Measurements from ENCODE around the gene ST3GAL3. TPM values are rescaled to one million over a fixed set of nuclear protein-coding genes. Genes with fewer than 3 reads are reported as not detected.
"Not testable (repeated sequence)": the region's sequence is repeated elsewhere in the genome, so short reads cannot be mapped to it uniquely, and the experiment has no call there.

Gene ST3GAL3
- polyA plus RNA-seq, 3 donors = 21.0 to 25.4 (median 22.9) TPM

- DNase-seq (ENCODE audit: extremely low read depth in 1 of 11, low read depth in 9 of 11, low spot score in 4 of 11) = not testable (repeated sequence)
Measured at GRCh38 chr1:43833902-43834279, 126.6 kb downstream of the ST3GAL3 start.

- no peak for DNase-seq (ENCODE audit: extremely low read depth in 1 of 11, low read depth in 9 of 11, low spot score in 4 of 11)
Measured at GRCh38 chr1:43834280-43835081, 127.1 kb downstream of the ST3GAL3 start.

DNA sequence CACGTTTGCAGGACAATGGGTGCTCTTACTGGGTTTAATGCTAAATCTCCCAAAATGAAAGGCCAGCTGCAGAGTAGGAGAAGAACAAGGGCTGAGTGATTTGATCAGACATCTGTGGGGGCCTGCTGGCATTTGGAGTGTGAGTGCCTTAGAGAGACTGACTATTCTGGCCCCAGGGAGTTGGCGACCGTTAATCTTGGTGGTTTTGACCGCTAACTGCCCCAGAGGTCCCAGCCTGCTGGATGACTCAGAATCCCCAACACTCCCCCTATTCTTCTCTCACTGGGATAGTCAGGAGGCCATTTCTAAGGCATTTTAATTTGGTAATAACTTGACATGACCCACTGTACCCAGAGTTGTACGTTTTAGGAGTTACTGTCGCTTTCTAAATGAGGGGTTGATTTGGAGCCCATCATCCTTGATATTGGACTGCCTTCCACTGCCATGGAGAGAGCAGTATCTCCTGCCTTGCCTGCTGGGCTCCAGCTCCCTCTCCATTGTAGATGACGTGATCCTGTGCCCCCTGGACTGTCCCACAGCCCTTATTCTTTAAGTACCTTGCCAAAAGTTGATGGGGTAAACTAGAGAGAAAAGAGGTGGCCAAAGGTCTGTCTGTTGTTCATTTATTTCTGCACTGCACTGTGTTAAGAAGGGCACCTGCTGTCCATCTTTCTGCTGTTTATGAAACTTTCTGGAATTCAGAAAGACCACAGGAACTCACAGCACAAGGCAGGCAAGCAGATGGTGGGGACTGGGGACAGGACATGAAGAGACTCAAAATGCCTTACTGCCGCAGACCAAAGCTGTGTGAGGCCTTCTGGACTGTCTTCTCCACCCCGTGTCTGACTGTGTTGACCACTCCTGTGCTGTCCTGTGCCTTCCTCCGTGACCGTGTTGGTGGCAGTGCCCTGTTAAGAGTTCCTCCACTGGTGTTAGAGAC, 128.0 kb downstream of the ST3GAL3 start:
- no peak for DNase-seq (ENCODE audit: extremely low read depth in 1 of 11, low read depth in 9 of 11, low spot score in 4 of 11)

GRCh38 chr1:43836267-43836951, 129.1 kb downstream of the ST3GAL3 start:
- DNase-seq (ENCODE audit: extremely low read depth in 1 of 11, low read depth in 9 of 11, low spot score in 4 of 11) = peak in 10 of 11 donors; percentile 13 to 62 (median 39)

DNA sequence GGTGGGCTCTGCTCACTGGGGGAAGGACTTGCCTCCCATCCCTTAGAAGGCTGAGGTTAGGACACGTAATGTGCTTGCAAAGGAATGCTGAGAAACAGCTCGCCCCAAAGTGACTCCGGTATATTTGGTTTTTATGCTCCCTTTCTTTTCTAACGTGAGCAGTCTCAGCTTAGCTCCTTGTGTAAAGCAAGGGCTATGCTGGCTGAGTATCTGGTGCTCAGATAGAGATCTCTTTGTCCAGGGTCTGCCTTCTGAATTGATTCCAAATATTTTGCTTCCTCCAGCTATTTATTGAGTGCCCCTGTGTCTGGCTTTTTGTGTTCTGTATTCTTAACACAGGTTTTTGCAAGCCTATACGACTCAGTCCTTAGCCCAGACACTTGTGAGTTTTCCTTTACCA, 131.7 kb downstream of the ST3GAL3 start:
- DNase-seq (ENCODE audit: extremely low read depth in 1 of 11, low read depth in 9 of 11, low spot score in 4 of 11) = no peak

DNA sequence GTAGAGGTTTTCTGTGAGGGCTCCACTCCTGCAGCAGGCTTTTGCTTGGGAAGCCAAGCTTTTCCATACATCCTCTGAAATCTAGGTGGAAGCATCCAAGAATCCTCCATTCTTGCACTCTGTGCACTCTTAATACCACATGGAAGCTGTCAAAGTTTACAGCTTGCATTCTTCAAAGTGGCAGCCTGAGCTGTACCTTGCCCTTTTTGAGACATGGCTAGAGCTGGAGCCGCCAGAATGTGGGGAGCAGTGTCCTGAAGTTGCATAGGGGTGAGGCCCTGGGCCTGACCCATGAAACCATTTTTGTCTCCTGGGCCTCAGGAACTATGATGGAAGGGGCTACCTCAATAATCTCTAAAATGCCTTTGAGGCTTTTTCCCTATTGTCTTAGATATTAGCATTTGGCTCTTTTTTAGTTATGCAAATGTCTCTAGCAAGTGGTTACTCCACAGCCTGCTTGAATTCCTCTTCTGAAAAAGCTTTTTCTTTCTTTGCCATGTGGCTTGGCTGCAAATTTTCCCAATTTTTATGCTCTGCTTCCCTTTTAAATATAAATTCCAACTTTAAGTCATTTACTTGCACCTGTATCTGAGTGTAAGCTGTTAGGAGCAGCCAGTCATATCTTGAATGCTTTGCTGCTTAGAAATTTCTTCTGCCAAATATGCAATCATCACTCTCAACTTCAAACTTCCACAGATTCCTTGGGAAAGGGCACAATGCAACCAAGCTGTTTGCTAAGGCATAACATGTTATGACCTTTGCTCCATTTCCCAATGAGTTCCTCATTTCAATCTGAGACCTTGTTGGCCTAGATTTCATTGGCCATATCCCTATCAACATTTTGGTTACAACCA, 134.2 kb downstream of the ST3GAL3 start:
- no peak for DNase-seq (ENCODE audit: extremely low read depth in 1 of 11, low read depth in 9 of 11, low spot score in 4 of 11)

- DNase-seq (ENCODE audit: extremely low read depth in 1 of 11, low read depth in 9 of 11, low spot score in 4 of 11) = no peak
Measured at GRCh38 chr1:43842175-43842498, 134.8 kb downstream of the ST3GAL3 start.

- no peak for DNase-seq (ENCODE audit: extremely low read depth in 1 of 11, low read depth in 9 of 11, low spot score in 4 of 11)
Measured at GRCh38 chr1:43843684-43844083, 136.3 kb downstream of the ST3GAL3 start.

GRCh38 chr1:43844114-43844513, 136.8 kb downstream of the ST3GAL3 start:
- DNase-seq (ENCODE audit: extremely low read depth in 1 of 11, low read depth in 9 of 11, low spot score in 4 of 11) = no peak

GRCh38 chr1:43847290-43847689, 140.0 kb downstream of the ST3GAL3 start:
- DNase-seq (ENCODE audit: extremely low read depth in 1 of 11, low read depth in 9 of 11, low spot score in 4 of 11) = no peak

DNA sequence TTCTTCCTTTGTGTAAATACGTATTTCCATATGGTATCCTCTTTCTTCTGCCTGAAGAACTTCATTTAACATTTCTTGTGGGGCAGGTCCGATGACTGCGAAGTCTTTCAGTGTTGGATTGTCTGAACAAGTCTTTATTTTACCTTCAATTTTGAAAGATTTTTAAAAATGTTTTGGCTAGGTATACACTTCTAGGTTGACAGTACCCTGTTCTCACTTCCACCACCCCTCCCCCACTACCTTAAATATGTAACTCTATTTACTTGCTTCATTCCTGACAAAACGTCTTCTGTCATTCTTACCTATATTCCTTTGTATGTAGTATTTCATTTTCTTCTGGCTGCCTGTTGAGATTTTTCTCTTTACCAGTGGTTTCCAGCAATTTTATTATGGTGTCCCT, 140.5 kb downstream of the ST3GAL3 start:
- no peak for DNase-seq (ENCODE audit: extremely low read depth in 1 of 11, low read depth in 9 of 11, low spot score in 4 of 11)

DNA sequence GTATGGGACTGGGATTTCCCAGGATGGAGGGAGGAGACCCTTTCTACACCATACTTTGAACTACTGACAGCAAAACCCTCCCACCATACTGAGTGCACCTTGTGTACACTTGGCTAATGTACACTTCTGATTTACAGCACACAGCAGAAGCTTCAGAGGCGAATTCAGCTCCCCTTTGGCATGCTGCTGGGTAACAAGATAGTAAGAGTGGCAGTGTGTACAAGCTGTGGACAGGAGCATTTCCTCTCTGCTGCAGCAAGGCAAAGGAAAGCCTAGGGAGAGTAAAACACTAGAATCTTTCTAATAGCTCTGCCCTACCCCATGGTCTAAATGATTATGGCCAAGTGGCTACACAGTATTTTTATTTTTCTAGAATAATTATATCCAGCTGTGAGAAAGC, 142.3 kb downstream of the ST3GAL3 start:
- no peak for DNase-seq (ENCODE audit: extremely low read depth in 1 of 11, low read depth in 9 of 11, low spot score in 4 of 11)

DNA sequence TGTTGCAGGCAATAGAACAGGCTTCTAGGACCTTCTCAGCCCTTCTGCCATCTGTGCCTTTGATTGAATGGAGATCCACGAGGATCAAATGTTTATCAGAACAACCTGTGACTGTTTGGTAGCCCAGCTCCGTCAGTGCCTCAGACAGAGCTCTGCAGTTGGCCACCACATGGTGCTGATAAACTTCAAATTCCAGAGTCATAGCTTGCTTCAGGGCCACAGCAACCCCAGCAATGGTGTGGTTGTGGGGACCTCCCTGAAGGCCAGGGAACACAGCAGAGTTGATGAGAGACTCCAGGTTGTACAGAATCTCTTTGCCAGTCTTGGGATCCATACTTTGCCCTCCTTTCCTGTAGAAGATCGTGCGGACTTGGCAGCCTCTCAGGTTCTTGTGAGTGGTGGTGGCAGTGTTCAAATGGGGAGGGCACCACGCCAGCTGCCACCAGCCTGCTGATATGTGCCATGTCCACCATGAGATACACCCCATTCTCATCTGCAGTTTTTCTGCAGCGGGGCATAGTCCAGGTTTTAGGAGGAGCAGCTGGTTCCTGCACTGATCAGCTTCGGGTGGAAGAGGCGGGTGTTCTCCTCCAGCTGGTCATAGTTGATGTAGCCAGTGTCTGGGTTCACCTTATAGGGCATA, 143.4 kb downstream of the ST3GAL3 start:
- DNase-seq (ENCODE audit: extremely low read depth in 1 of 11, low read depth in 9 of 11, low spot score in 4 of 11) = no peak

DNA sequence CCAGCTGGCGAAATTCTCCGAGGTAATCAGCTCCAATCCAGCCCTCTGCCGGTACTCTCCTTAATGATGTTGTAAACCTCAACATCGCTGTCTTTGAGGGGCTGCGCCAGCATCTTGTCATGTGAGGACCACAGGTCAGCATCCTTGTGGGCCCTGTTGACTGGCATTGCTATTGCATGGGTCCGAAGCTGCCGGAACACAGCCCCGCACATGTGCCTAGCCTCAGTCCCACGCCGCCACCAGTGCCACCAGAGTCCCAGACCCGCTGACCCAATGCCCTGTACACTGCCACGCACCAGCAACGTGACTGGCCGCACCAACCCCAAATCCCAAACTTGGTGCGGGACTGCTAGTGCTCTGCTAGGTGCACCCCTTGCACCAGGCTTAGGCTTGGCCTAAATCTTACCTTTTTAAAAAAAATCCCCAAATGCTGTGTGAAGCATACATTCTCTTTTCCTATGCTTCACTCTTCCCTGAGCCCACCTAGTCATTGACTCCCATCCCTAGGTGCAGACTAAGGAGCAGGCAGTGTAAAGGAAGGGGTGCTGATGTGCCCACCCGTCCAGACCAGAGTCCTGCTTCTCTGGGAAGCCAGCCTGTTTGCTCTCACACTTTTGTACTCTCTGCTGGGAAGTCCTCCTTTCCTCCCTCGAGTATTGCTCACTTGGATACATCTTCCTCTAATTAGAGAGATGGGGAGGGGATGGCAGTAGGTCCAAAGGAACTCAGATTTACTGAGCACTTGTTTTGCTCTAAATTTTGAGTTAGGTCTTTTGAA, 144.4 kb downstream of the ST3GAL3 start:
- DNase-seq (ENCODE audit: extremely low read depth in 1 of 11, low read depth in 9 of 11, low spot score in 4 of 11) = no peak

- DNase-seq (ENCODE audit: extremely low read depth in 1 of 11, low read depth in 9 of 11, low spot score in 4 of 11) = no peak
Measured at GRCh38 chr1:43853161-43853921, 146.0 kb downstream of the ST3GAL3 start.

GRCh38 chr1:43854473-43854872, 147.1 kb downstream of the ST3GAL3 start:
- DNase-seq (ENCODE audit: extremely low read depth in 1 of 11, low read depth in 9 of 11, low spot score in 4 of 11) = no peak

DNA sequence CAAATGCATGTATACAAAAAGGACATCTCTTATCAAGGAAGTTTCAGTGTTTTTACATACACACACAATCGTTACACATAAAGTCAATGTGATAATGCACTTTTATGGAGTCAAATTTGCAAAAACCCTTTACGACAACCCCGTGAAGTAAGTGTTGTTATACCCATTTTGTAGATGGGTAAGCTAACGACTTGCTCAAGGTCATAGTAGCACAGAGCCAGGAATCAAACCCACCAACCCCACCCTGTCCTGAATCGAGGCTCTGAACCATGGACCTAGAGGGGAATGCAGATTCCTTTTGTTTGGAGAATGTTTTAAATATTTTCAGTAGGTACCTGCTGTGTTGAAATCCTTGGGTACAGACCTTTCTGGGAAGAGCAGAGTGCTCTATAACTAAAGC, 148.9 kb downstream of the ST3GAL3 start:
- DNase-seq (ENCODE audit: extremely low read depth in 1 of 11, low read depth in 9 of 11, low spot score in 4 of 11) = no peak
